SJCRH30 (cell line): Measurements from ENCODE around the gene CCDC51. TPM values are rescaled to one million over a fixed set of nuclear protein-coding genes. Genes with fewer than 3 reads are reported as not detected.

Experiments used
- DNase-seq, 2 experiments: peaks; one replicate each; pipeline ENCODE4 v3.0.0-alpha.2; 2015 to 2020
- H3K27ac ChIP-seq: fragments of 250-450 bp; sonication (Bioruptor Pico); 2 replicates; pipeline ENCODE4 v1.5.1; 2020; ENCODE audit warnings: mild to moderate bottlenecking, moderate library complexity
- H3K27me3 ChIP-seq: fragments of 250-450 bp; sonication (Bioruptor Pico); 2 replicates; pipeline ENCODE4 v1.5.1; 2020; ENCODE audit warnings: mild to moderate bottlenecking, moderate library complexity
- H3K36me3 ChIP-seq: fragments of 250-450 bp; sonication (Bioruptor Pico); 2 replicates; pipeline ENCODE4 v1.5.1; 2020; ENCODE audit warnings: mild to moderate bottlenecking, moderate library complexity
- H3K4me1 ChIP-seq: fragments of 250-450 bp; sonication (Bioruptor Pico); 2 replicates; pipeline ENCODE4 v1.5.1; 2020; ENCODE audit warnings: mild to moderate bottlenecking, moderate library complexity
- H3K4me3 ChIP-seq: fragments of 250-450 bp; sonication (Bioruptor Pico); 2 replicates; pipeline ENCODE4 v1.5.1; 2020; ENCODE audit warnings: mild to moderate bottlenecking, moderate library complexity
- H3K9me3 ChIP-seq: fragments of 250-450 bp; sonication (Bioruptor Pico); replicated peaks from 2 replicates; pipeline ENCODE4 v1.5.1; 2020; ENCODE audit warnings: mild to moderate bottlenecking, moderate library complexity
- total RNA-seq: library from RNA; depleted of rRNA; stranded (reverse); fragments of >200 nt; shearing (Covaris generic); gene quantifications from 2 replicates; pipeline ENCODE4 v1.2.3, GENCODE V29; 2014; rRNA removed

The CCDC51 gene
- total RNA-seq, 1 experiment from 2014 or later: 12.0 TPM

- no peaks in the 10 kb centered on the region for H3K36me3 ChIP-seq
- no peaks in the 10 kb centered on the region for H3K4me1 ChIP-seq
- no peak overlapping the region for H3K4me3 ChIP-seq
- 0 out of 2 replicates have a peak, but pooled peaks cover 3% of the 10 kb centered on the region for H3K9me3 ChIP-seq
- no peak overlapping the region for H3K27ac ChIP-seq
- H3K27me3 ChIP-seq: no peaks in the 10 kb centered on the region
- DNase-seq: no peak
Observed at GRCh38 chr3:48387634-48388033, 52.3 kb downstream of the CCDC51 start.

Other genes starting within 250 kb of the CCDC51 start
- 0.45 and 0.48 TPM in 2 replicates for gene CAMP, start 216.6 kb downstream of the CCDC51 start, total RNA-seq
- gene ZNF589, start 199.0 kb downstream of the CCDC51 start, total RNA-seq: 9.8 and 9.9 TPM in 2 replicates
- 28.2 and 30.9 TPM in 2 replicates for gene NME6, start 138.8 kb downstream of the CCDC51 start, total RNA-seq
- gene SPINK8, start 106.5 kb downstream of the CCDC51 start, total RNA-seq: not detected in 2 replicates
- 0.30 and 0.35 TPM in 2 replicates for gene FBXW12, start 67.9 kb downstream of the CCDC51 start, total RNA-seq
- gene PLXNB1, start 10.0 kb downstream of the CCDC51 start, total RNA-seq: 23.4 and 45.0 TPM in 2 replicates
- gene TMA7, start 138 bp upstream of the CCDC51 start, total RNA-seq: 491 and 498 TPM in 2 replicates
- 12.4 and 12.8 TPM in 2 replicates for gene ATRIP, start 6.6 kb upstream of the CCDC51 start, total RNA-seq
- 74.9 and 78.1 TPM in 2 replicates for gene SHISA5, start 64.1 kb upstream of the CCDC51 start, total RNA-seq
- 8.0 and 8.3 TPM in 2 replicates for gene PFKFB4, start 116.7 kb upstream of the CCDC51 start, total RNA-seq
- gene UCN2, start 123.7 kb upstream of the CCDC51 start, total RNA-seq: 0.14 TPM in 1 of 2 replicates, not detected in the other
- gene COL7A1, start 155.2 kb upstream of the CCDC51 start, total RNA-seq: 1.5 and 2.0 TPM in 2 replicates
- 137 and 162 TPM in 2 replicates for gene UQCRC1, start 169.5 kb upstream of the CCDC51 start, total RNA-seq
- gene TMEM89, start 181.7 kb upstream of the CCDC51 start, total RNA-seq: not detected in 2 replicates
- gene SLC26A6, start 195.3 kb upstream of the CCDC51 start, total RNA-seq: 14.8 and 18.9 TPM in 2 replicates
- 1.1 and 1.7 TPM in 2 replicates for gene CELSR3, start 222.8 kb upstream of the CCDC51 start, total RNA-seq
- gene NCKIPSD, start 245.8 kb upstream of the CCDC51 start, total RNA-seq: 11.8 and 13.7 TPM in 2 replicates